ENCODE measurements around the gene GMFB. TPM values are rescaled to one million over a fixed set of nuclear protein-coding genes. Genes with fewer than 3 reads are reported as not detected.

The GMFB gene
- total and polyA plus RNA-seq, 9 of the 15 experiments (the other 6 are each of a cell fraction or from before 2014, with no cell fraction given): 14.0 to 31.7 (median 20.5) TPM

- H3K4me1 ChIP-seq (replicated peaks in 1 of 2; ENCODE audit: control insufficient read depth in 2 of 2, insufficient read depth in 2 of 2, low read length in 2 of 2): peaks cover 0 to 3% of the 10 kb centered on the region in 2 experiments; a peak in 2 of 5 replicates
- CTCF ChIA-PET (ENCODE audit: low intra/inter-chr PET ratio): no interaction called here
- intact Hi-C loops (cut with micrococcal nuclease): no loop called here
- in situ Hi-C loops (cut with MboI): no loop called here
- H3K27ac ChIP-seq (ENCODE audit: extremely low read depth, low read depth, low read length): no peak overlapping the region
- no peaks in the 10 kb centered on the region for H4K20me1 ChIP-seq (replicated peaks; ENCODE audit: control insufficient read depth, insufficient read depth, low read length)
- H3K36me3 ChIP-seq (ENCODE audit: control insufficient read depth, insufficient read depth, low read length): no peaks in the 10 kb centered on the region
- POLR2A ChIA-PET: interaction anchor here (1.4 kb wide), 1 partner anchor 22 kb away, joined by 3 read pairs; no protein-coding TSS in a partner anchor
- FAIRE-seq (no peak), DNase-seq (ENCODE audit: extremely low read depth in 1 of 4, low spot score in 3 of 4) (peak in 1 of 4 experiments; percentile 6), ATAC-seq (no peak)
- WGBS (ENCODE audit: insufficient coverage, low coverage, missing lambda C conversion rate): 7% methylated on average over 3 of the region's 5 CpGs
- H3K27me3 ChIP-seq (ENCODE audit: control insufficient read depth in 2 of 2, insufficient read depth in 2 of 2, low read length in 2 of 2): no peaks in the 10 kb centered on the region
- H3K79me2 ChIP-seq (ENCODE audit: control insufficient read depth, insufficient read depth, low read length): no peaks in the 10 kb centered on the region
- H2AFZ ChIP-seq (ENCODE audit: low read depth, low read length): no peak overlapping the region
- H3K4me3 ChIP-seq: no peak overlapping the region
- BruUV-seq (replicated peaks): no TSS peak
- H3K9me1 ChIP-seq (ENCODE audit: control insufficient read depth, insufficient read depth, low read length): no peaks in the 10 kb centered on the region
- H3K9ac ChIP-seq (ENCODE audit: insufficient read depth in 1 of 2, low read depth in 2 of 2, low read length in 2 of 2): no peak overlapping the region
- no peaks in the 10 kb centered on the region for H3K9me3 ChIP-seq (replicated peaks; ENCODE audit: control insufficient read depth, insufficient read depth, low read depth, low read length)
- H3K4me2 ChIP-seq (ENCODE audit: insufficient read depth, low read length): no peak overlapping the region; the same call in 1 of the 2 replicates
- TF ChIP-seq NFIC (IDR thresholded peaks at IDR 0.05) (peak; percentile 38), ZSCAN32 (CRISPR knock-in tag; IDR thresholded peaks at IDR 0.05) (no peak), BHLHE40 (IDR thresholded peaks at IDR 0.05; ENCODE audit: low read length) (peak; percentile 59), FUS (optimal IDR thresholded peaks at IDR 0.05; ENCODE audit: low read depth, low read length) (no peak), REST (IDR thresholded peaks at IDR 0.05; ENCODE audit: borderline replicate concordance) (peak; percentile 69), REST (CRISPR knock-in tag; IDR thresholded peaks at IDR 0.05; ENCODE audit: low read depth) (no peak), ARNT (IDR thresholded peaks at IDR 0.05) (no peak)
- TF ChIP-seq, protein P1, sequence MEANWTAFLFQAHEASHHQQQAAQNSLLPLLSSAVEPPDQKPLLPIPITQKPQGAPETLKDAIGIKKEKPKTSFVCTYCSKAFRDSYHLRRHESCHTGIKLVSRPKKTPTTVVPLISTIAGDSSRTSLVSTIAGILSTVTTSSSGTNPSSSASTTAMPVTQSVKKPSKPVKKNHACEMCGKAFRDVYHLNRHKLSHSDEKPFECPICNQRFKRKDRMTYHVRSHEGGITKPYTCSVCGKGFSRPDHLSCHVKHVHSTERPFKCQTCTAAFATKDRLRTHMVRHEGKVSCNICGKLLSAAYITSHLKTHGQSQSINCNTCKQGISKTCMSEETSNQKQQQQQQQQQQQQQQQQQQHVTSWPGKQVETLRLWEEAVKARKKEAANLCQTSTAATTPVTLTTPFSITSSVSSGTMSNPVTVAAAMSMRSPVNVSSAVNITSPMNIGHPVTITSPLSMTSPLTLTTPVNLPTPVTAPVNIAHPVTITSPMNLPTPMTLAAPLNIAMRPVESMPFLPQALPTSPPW (CRISPR knock-in tag; IDR thresholded peaks at IDR 0.05): peak; percentile 34; the same call in 1 of the 2 replicates
Measured at GRCh38 chr14:54446161-54446693, 42.6 kb downstream of the GMFB start.
